HEK293T (cell line): ENCODE measurements around the gene RSPH6A.

ENCODE experiments used
- BHLHE40 ChIP-seq: fragments of 450-650 bp; IDR thresholded peaks from 2 replicates; pipeline ENCODE4 v1.6.1; 2016; ENCODE audit warnings: mild to moderate bottlenecking, moderate library complexity, borderline replicate concordance
- FOXA1 ChIP-seq: fragments of 450-650 bp; IDR thresholded peaks from 2 replicates; pipeline ENCODE4 v1.6.1; 2016; ENCODE audit warnings: mild to moderate bottlenecking
- FOXM1 ChIP-seq: fragments of 450-650 bp; IDR thresholded peaks from 2 replicates; pipeline ENCODE4 v1.6.1; 2017; ENCODE audit warnings: mild to moderate bottlenecking, borderline replicate concordance
- LEF1 ChIP-seq: fragments of 450-650 bp; IDR thresholded peaks from 2 replicates; pipeline ENCODE4 v1.6.1; 2017; ENCODE audit warnings: mild to moderate bottlenecking, borderline replicate concordance
- SP1 ChIP-seq: fragments of 450-650 bp; IDR thresholded peaks from 2 replicates; pipeline ENCODE4 v1.6.1; 2017

GRCh38 chr19:45801603-45802175, 13.4 kb downstream of the RSPH6A start:
- TF ChIP-seq SP1 (no peak), FOXA1 (no peak), FOXM1 (no peak), BHLHE40 (no peak), LEF1 (no peak)
